RWPE2 (cell line): ENCODE measurements around the gene DENND4A.

Experiments
- ATAC-seq: fragments of 200-7000 bp; cut with Tn5 transposase; 3 replicates; pipeline ENCODE4 v1.9.1; 2021; ENCODE audit warnings: low read depth
- DNase-seq: peaks from one replicate; pipeline ENCODE4 v3.0.0-alpha.2; 2020; ENCODE audit warnings: low spot score
- H3K27ac ChIP-seq: fragments of 450-650 bp; 2 replicates; pipeline ENCODE4 v1.5.1; 2017; ENCODE audit warnings: mild to moderate bottlenecking; ENCODE audit not compliant: poor library complexity, severe bottlenecking
- H3K27me3 ChIP-seq: fragments of 250-450 bp; sonication (Bioruptor Pico); 2 replicates; pipeline ENCODE4 v1.5.1; 2021; ENCODE audit warnings: mild to moderate bottlenecking, moderate library complexity; ENCODE audit not compliant: insufficient read depth, poor library complexity, severe bottlenecking
- H3K36me3 ChIP-seq: fragments of 250-450 bp; sonication (Bioruptor Pico); 2 replicates; pipeline ENCODE4 v1.5.1; 2020; ENCODE audit warnings: low read depth, mild to moderate bottlenecking, moderate library complexity
- H3K4me1 ChIP-seq: fragments of 250-450 bp; sonication (Bioruptor Pico); 2 replicates; pipeline ENCODE4 v1.5.1; 2021; ENCODE audit warnings: mild to moderate bottlenecking, moderate library complexity; ENCODE audit not compliant: insufficient read depth, poor library complexity, severe bottlenecking
- H3K4me3 ChIP-seq: fragments of 250-450 bp; sonication (Bioruptor Pico); 2 replicates; pipeline ENCODE4 v1.5.1; 2021; ENCODE audit warnings: mild to moderate bottlenecking, moderate library complexity; ENCODE audit not compliant: severe bottlenecking
- H3K9me3 ChIP-seq: fragments of 250-450 bp; sonication (Bioruptor Pico); 2 replicates; pipeline ENCODE4 v1.5.1; 2021; ENCODE audit warnings: mild to moderate bottlenecking, moderate library complexity; ENCODE audit not compliant: severe bottlenecking
- TF ChIP-seq, protein P1 (sequence below): fragments of 450-650 bp; IDR thresholded peaks from one replicate; pipeline ENCODE4 v1.5.1; 2017; ENCODE audit warnings: mild to moderate bottlenecking, moderate library complexity; ENCODE audit not compliant: poor library complexity, severe bottlenecking

Gene DENND4A

DNA sequence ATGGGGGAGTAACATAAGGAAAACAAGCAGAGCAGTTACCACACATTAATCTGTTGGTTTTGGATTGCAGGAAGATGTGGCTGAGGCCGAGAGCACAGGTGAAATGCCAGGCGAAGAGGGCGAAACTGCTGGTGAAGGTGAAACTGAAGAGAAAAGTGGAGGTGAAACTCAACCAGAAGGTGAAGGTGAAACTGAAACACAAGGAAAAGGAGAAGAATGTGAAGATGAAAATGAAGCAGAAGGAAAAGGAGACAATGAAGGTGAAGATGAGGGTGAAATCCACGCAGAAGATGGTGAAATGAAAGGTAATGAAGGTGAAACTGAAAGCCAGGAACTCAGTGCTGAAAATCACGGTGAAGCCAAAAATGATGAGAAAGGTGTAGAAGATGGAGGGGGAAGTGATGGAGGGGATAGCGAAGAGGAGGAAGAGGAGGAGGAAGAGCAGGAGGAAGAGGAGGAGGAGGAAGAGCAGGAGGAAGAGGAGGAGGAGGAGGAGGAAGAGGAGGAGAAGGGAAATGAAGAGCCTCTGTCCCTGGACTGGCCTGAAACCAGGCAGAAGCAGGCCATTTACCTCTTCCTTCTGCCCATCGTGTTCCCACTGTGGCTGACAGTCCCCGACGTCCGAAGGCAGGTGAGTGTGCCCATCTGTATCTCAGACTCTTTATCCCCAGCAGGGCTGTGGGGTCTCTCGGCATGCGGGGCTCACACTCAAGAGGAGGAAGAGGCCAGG lies 141.6 kb downstream of the DENND4A start:
- Histone ChIP-seq H3K4me3 (no peak overlapping the region), H3K36me3 (peaks cover 9% of the 10 kb centered on the region; the same call in 1 of the 2 replicates), H3K4me1 (peaks cover 20% of the 10 kb centered on the region), H3K9me3 (no peaks in the 10 kb centered on the region), H3K27ac (no peak overlapping the region), H3K27me3 (no peaks in the 10 kb centered on the region)
- no peak for DNase-seq
- no peak for ATAC-seq
- TF ChIP-seq, protein P1, sequence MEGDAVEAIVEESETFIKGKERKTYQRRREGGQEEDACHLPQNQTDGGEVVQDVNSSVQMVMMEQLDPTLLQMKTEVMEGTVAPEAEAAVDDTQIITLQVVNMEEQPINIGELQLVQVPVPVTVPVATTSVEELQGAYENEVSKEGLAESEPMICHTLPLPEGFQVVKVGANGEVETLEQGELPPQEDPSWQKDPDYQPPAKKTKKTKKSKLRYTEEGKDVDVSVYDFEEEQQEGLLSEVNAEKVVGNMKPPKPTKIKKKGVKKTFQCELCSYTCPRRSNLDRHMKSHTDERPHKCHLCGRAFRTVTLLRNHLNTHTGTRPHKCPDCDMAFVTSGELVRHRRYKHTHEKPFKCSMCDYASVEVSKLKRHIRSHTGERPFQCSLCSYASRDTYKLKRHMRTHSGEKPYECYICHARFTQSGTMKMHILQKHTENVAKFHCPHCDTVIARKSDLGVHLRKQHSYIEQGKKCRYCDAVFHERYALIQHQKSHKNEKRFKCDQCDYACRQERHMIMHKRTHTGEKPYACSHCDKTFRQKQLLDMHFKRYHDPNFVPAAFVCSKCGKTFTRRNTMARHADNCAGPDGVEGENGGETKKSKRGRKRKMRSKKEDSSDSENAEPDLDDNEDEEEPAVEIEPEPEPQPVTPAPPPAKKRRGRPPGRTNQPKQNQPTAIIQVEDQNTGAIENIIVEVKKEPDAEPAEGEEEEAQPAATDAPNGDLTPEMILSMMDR, result no peak

DNA sequence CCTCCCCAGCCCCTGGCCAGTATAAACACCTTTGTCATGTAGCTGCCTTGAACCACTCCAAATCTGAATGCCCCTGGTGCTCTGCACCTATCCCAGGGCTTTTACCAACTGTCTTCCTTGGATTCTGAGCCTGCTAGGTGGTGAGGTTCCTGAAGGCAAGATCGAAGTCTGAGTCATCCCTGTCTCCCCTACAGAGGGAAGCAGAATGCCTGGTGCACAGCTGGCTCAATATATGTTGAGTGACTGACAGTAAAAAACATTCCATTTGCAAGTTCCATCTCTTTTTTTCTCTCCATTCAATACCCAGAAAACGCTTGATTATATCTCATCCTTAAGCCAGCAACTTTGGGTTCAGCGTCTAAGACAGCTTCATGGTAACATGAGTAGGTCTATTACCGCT lies 145.6 kb downstream of the DENND4A start:
- no peaks in the 10 kb centered on the region for H3K9me3 ChIP-seq
- no peaks in the 10 kb centered on the region for H3K36me3 ChIP-seq
- ATAC-seq (no peak), DNase-seq (no peak)
- no peaks in the 10 kb centered on the region for H3K27me3 ChIP-seq
- TF ChIP-seq, protein P1, result no peak
- peaks cover 15% of the 10 kb centered on the region for H3K4me1 ChIP-seq
- no peak overlapping the region for H3K27ac ChIP-seq
- H3K4me3 ChIP-seq, result no peak overlapping the region

DNA sequence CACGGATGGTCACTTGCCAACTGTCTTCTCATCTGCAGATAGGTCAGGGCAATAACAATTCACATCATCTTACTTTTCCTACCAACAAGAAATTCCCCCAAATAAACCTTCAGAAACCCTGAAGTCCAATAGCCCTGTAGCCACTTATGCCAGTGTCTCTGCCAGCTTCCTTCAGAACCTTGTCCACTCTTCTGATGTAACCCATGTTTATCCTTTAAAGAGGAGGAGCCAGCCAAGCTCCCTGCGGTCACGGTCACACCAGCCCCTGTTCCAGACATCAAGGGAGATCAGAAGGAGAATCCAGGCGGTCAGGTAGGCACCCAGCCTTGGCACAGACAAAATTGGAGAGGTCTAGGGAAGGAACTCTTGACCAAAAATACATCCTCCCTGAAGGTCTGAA lies 146.7 kb downstream of the DENND4A start:
- ATAC-seq (no peak), DNase-seq (no peak)
- Histone ChIP-seq H3K36me3 (no peaks in the 10 kb centered on the region), H3K4me1 (peaks cover 15% of the 10 kb centered on the region), H3K27me3 (no peaks in the 10 kb centered on the region), H3K27ac (no peak overlapping the region), H3K9me3 (no peaks in the 10 kb centered on the region), H3K4me3 (no peak overlapping the region)
- TF ChIP-seq, protein P1, result no peak

DNA sequence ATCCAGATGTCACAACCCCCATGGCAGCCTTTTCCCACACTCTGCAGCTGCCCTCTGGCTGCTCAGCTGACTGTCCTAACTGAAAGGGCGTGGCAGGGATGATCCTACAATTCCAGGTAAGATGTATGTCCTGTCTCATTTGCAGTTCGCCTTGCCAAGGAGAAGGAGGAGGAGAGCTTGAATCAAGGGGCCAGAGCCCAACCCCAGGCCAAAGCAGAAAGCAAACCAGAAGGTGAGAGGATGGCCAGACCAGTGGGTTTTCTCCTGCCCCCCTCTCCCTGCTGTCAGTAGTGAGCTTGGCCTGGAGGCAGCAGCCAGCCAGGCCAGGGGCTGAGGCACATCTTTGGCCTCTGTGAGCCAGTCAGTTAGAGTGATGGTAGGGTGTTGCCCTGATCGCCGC lies 147.8 kb downstream of the DENND4A start:
- Histone ChIP-seq H3K27ac (no peak overlapping the region), H3K9me3 (no peaks in the 10 kb centered on the region), H3K27me3 (no peaks in the 10 kb centered on the region), H3K4me1 (peaks cover 15% of the 10 kb centered on the region), H3K36me3 (no peaks in the 10 kb centered on the region), H3K4me3 (no peak overlapping the region)
- TF ChIP-seq, protein P1, result no peak
- DNase-seq (no peak), ATAC-seq (no peak)

DNA sequence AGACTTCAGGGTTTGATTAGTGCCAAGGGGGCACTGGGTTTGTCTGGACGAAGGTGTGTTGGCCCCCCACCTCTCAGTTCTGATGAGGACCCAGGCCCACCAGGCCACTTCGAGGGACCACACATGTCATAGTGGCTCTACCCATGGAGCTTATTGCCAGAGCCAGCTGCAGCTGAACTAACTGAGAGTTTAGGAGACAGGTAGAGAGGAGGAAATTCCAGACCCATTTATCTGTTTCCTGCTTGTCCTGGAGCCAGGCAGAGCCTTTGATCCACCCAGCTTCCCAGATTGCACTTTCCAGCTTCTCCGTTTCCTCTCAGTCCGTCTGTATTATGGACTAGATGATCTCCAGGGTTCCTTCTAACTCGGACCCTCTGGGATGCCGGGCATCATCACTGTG lies 149.5 kb downstream of the DENND4A start:
- Histone ChIP-seq H3K27me3 (no peaks in the 10 kb centered on the region), H3K9me3 (no peaks in the 10 kb centered on the region), H3K4me3 (no peak overlapping the region), H3K27ac (peak overlapping the region; percentile 48), H3K36me3 (no peaks in the 10 kb centered on the region), H3K4me1 (peaks cover 15% of the 10 kb centered on the region)
- DNase-seq, result no peak
- peak; percentile 69 for ATAC-seq
- TF ChIP-seq, protein P1, result peak; percentile 8
